ENCODE results near the gene CCDC85C. TPM values are rescaled to one million over a fixed set of nuclear protein-coding genes. Genes with fewer than 3 reads are reported as not detected.

The CCDC85C gene
- total and polyA plus RNA-seq, 8 donors = 10.5 to 28.6 (median 15.9) TPM

- H3K27ac ChIP-seq = peak overlapping the region in 3 of 5 donors; percentile 7 to 14 (median 8)
- H3K36me3 ChIP-seq = peaks cover 64 to 100% (median 99%) of the 10 kb centered on the region in 4 donors
- H3K9me3 ChIP-seq = no peaks in the 10 kb centered on the region
- peaks cover 5 to 35% (median 17%) of the 10 kb centered on the region in 4 donors for H3K4me1 ChIP-seq
- 75 to 88% (median 79%) methylated on average over 11 to 13 of the region's 13 CpGs for WGBS, 5 donors
- no peak overlapping the region for H3K4me3 ChIP-seq
- no peaks in the 10 kb centered on the region for H3K27me3 ChIP-seq
- TF ChIP-seq CTCF (IDR thresholded peaks at IDR 0.05) (no peak), POLR2AphosphoS5 (IDR thresholded peaks at IDR 0.05) (no peak), EP300 (IDR thresholded peaks at IDR 0.05) (no peak), POLR2A (IDR thresholded peaks at IDR 0.05) (no peak)
- DNase-seq = no peak
- intact Hi-C loops (cut with DNase I; ENCODE audit: low total_unique reads) = no loop called here
These were observed 96.0 kb downstream of the CCDC85C start for GRCh38 chr14:99507860-99508640.

GRCh38 chr14:99506276-99506675 is 97.7 kb downstream of the CCDC85C start:
- WGBS, 5 donors = 86 to 96% (median 93%) methylated on average over 6 of the region's 6 CpGs
- DNase-seq = no peak
- Histone ChIP-seq H3K36me3 (peaks cover 80 to 100% (median 99%) of the 10 kb centered on the region in 4 donors), H3K9me3 (no peaks in the 10 kb centered on the region), H3K4me1 (peaks cover 0 to 21% (median 12%) of the 10 kb centered on the region in 4 donors), H3K27ac (no peak overlapping the region), H3K27me3 (no peaks in the 10 kb centered on the region), H3K4me3 (no peak overlapping the region)
- intact Hi-C loops (cut with DNase I; ENCODE audit: low total_unique reads) = no loop called here
- TF ChIP-seq CTCF (IDR thresholded peaks at IDR 0.05) (no peak), POLR2AphosphoS5 (IDR thresholded peaks at IDR 0.05) (no peak), EP300 (IDR thresholded peaks at IDR 0.05) (no peak), POLR2A (IDR thresholded peaks at IDR 0.05) (no peak)

- no peaks in the 10 kb centered on the region for H3K27me3 ChIP-seq
- H3K4me1 ChIP-seq = peaks cover 0 to 15% (median 11%) of the 10 kb centered on the region in 4 donors
- intact Hi-C loops (cut with DNase I; ENCODE audit: low total_unique reads) = no loop called here
- 84 to 94% (median 87%) methylated on average over 5 of the region's 5 CpGs for WGBS, 5 donors
- no peak overlapping the region for H3K4me3 ChIP-seq
- H3K27ac ChIP-seq = no peak overlapping the region
- H3K36me3 ChIP-seq = peaks cover 86 to 100% (median 100%) of the 10 kb centered on the region in 4 donors
- no peak for TF ChIP-seq POLR2A (IDR thresholded peaks at IDR 0.05)
- TF ChIP-seq EP300 (IDR thresholded peaks at IDR 0.05) = no peak
- TF ChIP-seq POLR2AphosphoS5 (IDR thresholded peaks at IDR 0.05) = no peak
- DNase-seq = no peak
- no peaks in the 10 kb centered on the region for H3K9me3 ChIP-seq
These were observed 98.9 kb downstream of the CCDC85C start for GRCh38 chr14:99505089-99505488.

- H3K4me3 ChIP-seq = no peak overlapping the region
- peaks cover 0 to 11% (median 8%) of the 10 kb centered on the region in 4 donors for H3K4me1 ChIP-seq
- H3K36me3 ChIP-seq = peaks cover 78 to 100% (median 99%) of the 10 kb centered on the region in 4 donors
- no peaks in the 10 kb centered on the region for H3K9me3 ChIP-seq
- H3K27me3 ChIP-seq = no peaks in the 10 kb centered on the region
- no peak overlapping the region for H3K27ac ChIP-seq
- WGBS, 5 donors = 79 to 91% (median 85%) methylated on average over 4 of the region's 4 CpGs
- no peak for TF ChIP-seq POLR2A (IDR thresholded peaks at IDR 0.05)
- no peak for TF ChIP-seq POLR2AphosphoS5 (IDR thresholded peaks at IDR 0.05)
- no peak for TF ChIP-seq EP300 (IDR thresholded peaks at IDR 0.05)
- TF ChIP-seq CTCF (IDR thresholded peaks at IDR 0.05) = no peak
- DNase-seq = no peak
- intact Hi-C loops (cut with DNase I; ENCODE audit: low total_unique reads) = no loop called here
These were observed 100.1 kb downstream of the CCDC85C start for GRCh38 chr14:99503848-99504453.
